SW480 (cell line): ENCODE data around the gene PON2.
"Not testable (repeated sequence)": the region's sequence is repeated elsewhere in the genome, so short reads cannot be mapped to it uniquely, and the experiment has no call there.

Experiments
- DNase-seq: peaks from one replicate; pipeline ENCODE4 v3.0.0-alpha.2; 2016; ENCODE audit warnings: low spot score

Gene PON2

DNA sequence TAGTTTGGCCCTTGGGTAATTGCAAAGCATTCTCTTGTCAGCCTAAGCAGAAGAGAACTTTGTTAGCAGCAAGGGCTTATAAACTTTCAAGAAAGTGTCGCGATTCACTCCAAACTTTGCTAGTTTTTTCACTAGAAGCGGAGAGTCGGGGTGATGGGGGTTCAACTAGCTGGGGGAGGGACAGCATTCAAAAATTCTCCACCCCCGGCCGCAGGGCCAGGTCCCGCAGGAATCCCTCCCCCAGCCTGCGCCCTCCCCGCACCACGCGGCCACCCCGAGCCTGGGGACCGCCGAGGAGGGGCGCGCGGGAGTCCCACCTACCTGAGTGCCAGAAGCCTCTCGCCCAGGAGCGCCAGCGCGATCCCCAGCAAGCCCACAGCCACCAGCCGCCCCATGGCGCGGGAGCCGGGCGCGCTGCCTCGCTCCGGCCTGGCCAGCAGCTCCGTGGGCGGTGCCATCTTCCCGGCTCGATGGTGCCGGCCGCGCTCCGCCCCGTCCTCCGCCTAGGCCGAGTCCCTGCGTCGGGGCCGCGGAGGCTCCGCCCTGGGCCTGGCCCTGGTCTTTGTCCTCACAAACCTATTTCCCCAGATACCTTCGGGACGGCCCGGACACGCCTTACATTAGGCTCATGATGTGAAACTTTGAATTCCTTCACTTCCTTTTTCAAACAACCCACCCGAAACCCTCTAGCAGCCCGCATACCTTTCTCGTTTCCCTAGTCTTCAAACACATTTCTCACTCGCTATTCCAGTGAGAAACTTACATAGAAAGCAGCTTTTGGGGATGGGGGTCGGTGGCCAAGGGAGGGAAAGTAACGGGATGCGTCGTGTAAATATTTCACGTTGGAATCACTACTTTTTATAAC, at the start of gene PON2:
Gene PON2, minus strand, starts transcription at position 472 of the 865 bp plus-strand sequence. Its CDS starts 77 bp downstream, at position 395.
- peak; percentile 95 for DNase-seq

- DNase-seq = no peak
Observed at GRCh38 chr7:95482424-95482823, 47.6 kb upstream of the PON2 start.

DNA sequence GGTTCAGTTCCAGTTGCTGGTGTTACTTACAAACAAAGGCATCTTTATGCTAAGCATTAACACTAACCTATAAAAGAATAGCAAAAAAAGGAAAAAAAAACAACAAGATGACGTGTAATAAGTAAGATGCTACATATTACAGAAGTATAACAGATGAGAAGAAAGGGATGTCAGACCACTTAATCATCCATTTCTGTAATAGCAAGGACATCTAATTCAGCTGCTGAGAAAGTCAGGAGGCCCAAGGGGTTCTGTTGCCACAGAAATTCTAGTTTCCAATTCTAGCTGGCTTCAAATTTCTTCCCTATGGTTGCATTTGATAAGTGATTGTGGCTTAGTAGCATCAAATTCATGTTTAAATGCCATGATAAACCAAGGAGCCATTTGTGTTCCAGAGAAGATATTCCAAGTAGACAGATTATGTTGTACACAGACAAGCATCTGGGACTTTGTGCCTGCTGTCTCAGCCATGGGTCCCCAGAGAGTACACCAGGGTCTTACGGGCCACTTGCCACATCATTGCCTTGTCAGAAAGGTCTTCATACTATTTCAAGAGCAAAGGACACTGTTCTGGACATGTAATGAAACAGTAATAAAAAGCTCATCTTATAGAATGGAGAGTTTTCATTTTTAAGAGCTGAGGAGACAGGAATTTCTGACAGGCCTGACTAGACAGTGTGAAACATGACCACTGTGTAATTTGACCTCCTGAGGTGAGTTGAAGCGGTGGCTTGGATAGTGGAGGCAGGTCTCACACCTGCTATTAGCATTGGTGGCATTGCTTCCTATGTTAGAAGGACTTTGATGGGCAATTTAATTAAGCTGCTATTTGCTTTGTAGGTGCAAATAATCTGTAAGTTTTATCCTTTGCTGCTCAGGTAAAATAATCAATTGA, 46.7 kb upstream of the PON2 start:
- no peak for DNase-seq

GRCh38 chr7:95479992-95480624, 45.3 kb upstream of the PON2 start:
- no peak for DNase-seq

- DNase-seq = peak; percentile 84
Observed at GRCh38 chr7:95478272-95479037, 43.6 kb upstream of the PON2 start.

- DNase-seq = peak; percentile 93
Observed at GRCh38 chr7:95476904-95477594, 42.2 kb upstream of the PON2 start.

DNA sequence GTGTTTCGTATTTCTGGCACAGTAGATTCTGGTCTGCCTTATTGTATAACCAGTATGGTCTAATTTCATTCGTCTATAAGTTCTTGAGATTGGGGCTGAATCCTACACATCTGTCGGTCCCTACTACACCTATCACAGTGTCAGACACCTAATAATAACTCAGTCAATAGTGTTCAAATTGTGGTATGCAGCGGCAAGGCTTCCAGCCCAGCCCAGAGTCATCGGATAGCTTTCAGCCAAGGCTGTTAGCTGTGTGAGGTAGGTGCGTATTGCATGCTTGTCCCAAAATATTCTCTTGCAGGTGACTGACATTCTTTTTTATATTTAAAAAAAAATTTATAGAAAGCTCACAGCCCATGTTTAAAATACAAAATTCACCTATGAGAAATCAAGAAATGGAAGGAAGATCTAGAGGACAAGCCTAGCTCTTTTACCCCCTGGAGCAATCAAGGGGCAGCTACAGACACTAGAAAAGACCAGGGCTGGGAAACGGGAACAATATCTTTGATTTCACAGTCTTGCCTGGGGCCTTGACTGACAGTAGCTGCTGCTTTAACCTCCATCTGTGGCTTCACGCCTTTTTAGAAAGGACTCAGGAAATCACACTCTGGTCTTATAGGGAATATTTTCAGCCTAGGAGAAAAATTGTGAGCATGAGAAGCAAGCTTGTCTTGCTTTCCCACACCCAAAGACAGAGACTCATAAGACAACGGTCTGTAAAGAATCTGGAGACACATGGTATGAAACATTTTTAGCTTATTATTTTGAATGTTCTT, 41.4 kb upstream of the PON2 start:
- no peak for DNase-seq

DNA sequence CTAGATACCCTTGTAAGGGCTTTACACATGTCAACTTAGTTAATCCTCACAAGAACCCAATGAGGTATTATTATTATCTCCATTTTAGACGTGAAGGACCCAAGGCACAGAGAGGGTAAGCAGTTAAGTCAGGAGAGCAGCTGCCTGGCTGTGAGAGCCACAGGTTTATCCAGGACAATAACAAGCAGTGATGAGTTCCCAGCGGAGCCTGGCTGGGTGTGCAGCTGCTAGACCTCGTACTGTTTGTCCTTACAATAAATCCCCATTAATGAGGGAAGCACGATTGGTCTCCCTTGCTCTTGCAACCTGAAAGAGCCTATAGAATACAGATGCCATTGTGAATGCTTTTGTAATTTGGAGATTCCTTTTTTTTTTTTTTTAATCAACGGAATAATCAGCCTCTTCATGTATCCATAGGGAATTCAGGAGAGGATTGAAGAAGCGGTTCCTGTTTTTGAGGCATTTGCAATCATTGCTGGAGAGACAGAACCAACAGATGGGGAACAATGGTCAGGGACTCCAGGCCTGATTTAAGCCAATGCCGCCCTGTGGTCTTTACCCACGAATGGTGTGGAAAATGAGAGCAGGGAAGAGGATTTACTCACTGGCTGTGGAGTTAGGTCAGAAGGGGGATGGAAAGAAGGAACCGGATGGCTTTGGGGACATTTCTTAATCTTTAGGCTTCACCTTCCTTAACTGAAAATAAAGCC, 38.6 kb upstream of the PON2 start:
- DNase-seq = no peak

GRCh38 chr7:95472581-95473161, 37.8 kb upstream of the PON2 start:
- DNase-seq = no peak

DNA sequence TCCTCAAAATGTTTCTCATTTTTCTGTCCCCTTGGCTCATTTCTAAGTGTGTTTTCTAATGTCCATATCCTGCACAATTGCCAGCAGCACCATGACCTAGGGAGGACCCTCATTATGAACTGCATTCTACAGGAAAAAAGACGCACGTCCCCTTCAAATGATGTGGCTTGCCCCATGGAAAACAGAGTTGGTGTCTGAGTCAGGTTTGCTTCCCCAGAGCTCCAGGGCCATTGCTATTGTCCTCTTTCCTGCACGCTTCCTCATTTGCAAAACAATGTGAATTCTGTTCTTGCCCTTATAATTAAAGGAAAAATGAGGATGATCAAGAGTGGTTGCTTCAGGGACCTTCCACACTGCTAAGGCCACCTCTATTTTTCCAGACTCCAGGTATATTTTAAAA, 36.2 kb upstream of the PON2 start:
- DNase-seq = no peak

DNA sequence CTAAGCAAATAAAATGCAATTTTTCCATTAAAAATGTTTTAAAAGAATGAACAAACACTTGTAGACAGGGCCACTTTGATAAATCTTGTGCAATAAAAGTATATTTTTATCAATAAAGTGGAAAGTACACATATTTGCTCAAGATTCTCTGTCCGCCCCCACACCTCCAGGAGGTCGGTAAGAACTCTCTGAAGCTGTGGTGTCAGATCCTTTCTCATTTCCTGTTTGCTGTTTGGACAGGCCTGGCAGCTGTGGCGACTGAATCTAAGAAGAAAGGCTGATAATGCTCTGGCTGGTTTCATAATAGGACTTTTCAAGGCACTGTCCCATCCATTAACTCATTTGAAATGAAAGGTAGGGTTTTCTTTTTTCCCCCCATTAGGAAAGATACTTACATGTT, 35.6 kb upstream of the PON2 start:
- DNase-seq = peak; percentile 67

DNA sequence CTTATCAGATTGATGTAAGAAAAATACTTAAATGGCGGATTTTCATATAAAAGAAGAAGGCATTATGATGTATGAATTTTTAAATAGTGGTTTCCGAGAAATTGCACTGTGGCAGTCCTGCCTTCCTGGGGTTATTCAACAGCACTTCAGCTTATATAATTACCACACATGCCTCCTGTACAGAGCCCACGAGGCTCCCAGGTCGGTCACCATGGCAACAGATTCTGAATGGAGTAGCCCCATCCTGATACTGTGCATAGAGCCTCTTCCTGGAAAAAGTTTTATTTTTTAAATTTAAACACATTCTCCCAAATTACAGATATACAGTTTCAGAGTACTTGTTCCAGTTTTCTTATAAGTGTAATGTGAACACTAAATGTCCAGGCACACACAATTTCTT, 35.0 kb upstream of the PON2 start:
- no peak for DNase-seq

DNA sequence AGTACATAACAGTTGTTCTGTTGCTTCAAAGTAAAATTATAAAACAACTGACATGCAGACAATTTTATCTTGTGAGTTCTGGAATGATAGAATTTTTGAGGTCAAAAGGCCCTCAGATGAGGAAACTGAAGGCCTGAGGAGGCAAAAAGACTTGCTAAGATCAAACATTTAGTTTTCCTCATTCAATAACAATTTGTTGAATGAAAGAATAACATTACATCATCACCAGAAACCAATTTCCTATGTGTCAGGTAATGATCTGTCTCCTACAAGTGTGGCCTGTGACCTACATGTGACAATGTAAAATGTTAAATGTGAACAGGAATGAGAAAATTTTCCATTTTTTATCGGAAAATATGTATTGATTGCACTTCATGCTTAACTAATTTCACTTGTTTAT, 34.4 kb upstream of the PON2 start:
- DNase-seq = no peak

- no peak for DNase-seq
Observed at GRCh38 chr7:95467912-95468607, 33.2 kb upstream of the PON2 start.

- DNase-seq = not testable (repeated sequence)
Observed at GRCh38 chr7:95460653-95461052, 25.8 kb upstream of the PON2 start.

GRCh38 chr7:95457947-95458346, 23.1 kb upstream of the PON2 start:
- DNase-seq = no peak

GRCh38 chr7:95454438-95455045, 19.7 kb upstream of the PON2 start:
- DNase-seq = no peak

DNA sequence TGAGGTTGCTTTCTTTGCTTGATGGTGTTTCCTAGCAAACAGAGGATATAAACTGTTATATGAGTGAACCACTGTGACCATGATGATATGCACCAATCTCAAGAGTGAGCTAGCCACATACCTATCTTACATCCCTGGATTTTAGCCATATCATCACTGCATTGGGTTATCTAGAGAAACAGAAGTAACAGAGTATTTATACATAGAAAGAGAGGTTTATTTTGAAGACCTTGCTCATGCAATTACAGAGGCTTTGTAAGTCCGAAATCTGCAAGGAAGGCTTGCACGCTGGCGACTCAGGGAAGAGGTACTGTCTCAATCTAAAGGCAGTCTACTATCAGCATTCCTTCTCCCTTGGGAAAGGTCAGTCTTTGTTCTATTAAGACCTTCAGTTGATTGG, 11.8 kb upstream of the PON2 start:
- DNase-seq = no peak
